Skeletal muscle cell (primary cell): ENCODE results near the gene RBMS2.

Source experiments
- DNase-seq: peaks from one replicate; pipeline ENCODE4 v3.0.0-alpha.2; 2010; ENCODE audit warnings: low read depth
- H3K4me3 ChIP-seq: 2 replicates; pipeline ENCODE4 v1.5.1; 2011; ENCODE audit warnings: low read depth, mild to moderate bottlenecking, control low read depth, low read length, moderate library complexity

RBMS2 gene

GRCh38 chr12:56641219-56641618 lies 119.6 kb downstream of the RBMS2 start:
- no peak for DNase-seq
- H3K4me3 ChIP-seq = no peak overlapping the region

- DNase-seq = no peak
- H3K4me3 ChIP-seq = peak overlapping the region; percentile 100
Measured at GRCh38 chr12:56644654-56645053, 123.0 kb downstream of the RBMS2 start.

GRCh38 chr12:56645201-56645716 lies 123.6 kb downstream of the RBMS2 start:
- no peak for DNase-seq
- peak overlapping the region; percentile 100 for H3K4me3 ChIP-seq
